ENCODE data around the gene CIB2. TPM values are rescaled to one million over a fixed set of nuclear protein-coding genes. Genes with fewer than 3 reads are reported as not detected.

The CIB2 gene
- total RNA-seq, 1 donor from 2014 or later: 3.7 TPM

DNA sequence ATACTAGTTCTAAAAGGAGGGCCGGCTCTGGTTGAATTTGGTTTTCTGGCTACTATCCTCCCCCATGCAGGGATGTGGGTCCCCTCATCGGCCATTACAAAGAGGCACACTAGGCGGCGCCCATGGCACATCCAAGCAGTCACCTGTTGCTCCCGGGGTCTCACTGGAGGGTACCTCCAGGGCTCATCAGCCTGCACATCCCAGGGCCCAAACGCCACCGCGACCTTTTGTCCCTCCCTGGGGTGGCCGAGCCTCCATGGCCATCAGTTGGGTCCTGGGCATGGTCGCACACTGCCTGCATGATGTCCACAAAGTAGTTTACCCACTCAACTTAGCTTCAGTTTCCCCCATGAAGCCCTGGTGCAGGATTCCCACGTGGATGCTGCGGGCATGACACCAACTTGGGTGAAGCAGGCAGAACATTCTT is 46.2 kb upstream of the CIB2 start:
- no peak for TF ChIP-seq CTCF (IDR thresholded peaks at IDR 0.05)
- CTCF ChIA-PET: interaction anchor here (1.4 to 5.9 kb wide), 5 partner anchors 18 to 64 kb away, joined by 4 to 37 read pairs (median 6); partner anchors contain the start of gene CIB2
- peaks cover 38% of the 10 kb centered on the region for H3K4me1 Mint-ChIP-seq
- no peaks in the 10 kb centered on the region for H3K9me3 Mint-ChIP-seq
- H3K27me3 Mint-ChIP-seq: no peaks in the 10 kb centered on the region
- no peak overlapping the region for H3K4me3 Mint-ChIP-seq
- ATAC-seq (ENCODE audit: low read depth): peak; percentile 40
- intact Hi-C loops (cut with micrococcal nuclease): loop anchor here (10.0 kb wide), 1 partner anchor 183 kb away; no protein-coding TSS in a partner anchor
- no peak for DNase-seq
- POLR2A ChIA-PET: interaction anchor here (2.7 kb wide), 1 partner anchor 29 kb away, joined by 7 read pairs; the partner anchor contains the start of gene IDH3A
- H3K27ac Mint-ChIP-seq: no peak overlapping the region
- H3K36me3 Mint-ChIP-seq (ENCODE audit: low read depth): peaks cover 7% of the 10 kb centered on the region

DNA sequence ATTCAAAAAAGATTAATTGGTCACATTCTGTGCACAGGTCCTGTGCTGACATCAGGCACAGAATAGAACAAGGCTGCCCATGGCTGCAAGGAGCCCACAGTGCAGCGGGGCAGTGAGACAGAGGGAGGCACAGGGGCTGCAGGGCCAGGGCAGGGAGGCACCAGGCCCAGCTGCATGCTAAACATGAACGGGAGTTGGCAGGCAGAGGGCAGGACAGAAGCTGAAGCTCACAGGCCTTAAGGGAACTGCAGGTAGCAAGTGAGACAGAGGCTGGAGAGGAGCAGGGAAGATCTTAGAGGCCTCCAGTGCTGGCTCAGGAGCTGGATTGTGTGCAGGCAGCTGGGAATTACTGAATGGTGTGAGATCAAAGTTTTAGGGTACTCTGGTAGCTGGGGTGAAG is 44.1 kb upstream of the CIB2 start:
- no peak overlapping the region for H3K4me3 Mint-ChIP-seq
- no peaks in the 10 kb centered on the region for H3K27me3 Mint-ChIP-seq
- peak overlapping the region; percentile 95 for H3K27ac Mint-ChIP-seq
- peaks cover 59% of the 10 kb centered on the region for H3K4me1 Mint-ChIP-seq
- intact Hi-C loops (cut with micrococcal nuclease): loop anchor here (10.0 kb wide), 1 partner anchor 181 kb away; no protein-coding TSS in a partner anchor
- ChIA-PET CTCF (interaction anchor here (1.1 to 5.9 kb wide), 3 partner anchors 20 to 44 kb away, joined by 3 to 37 read pairs (median 31); partner anchors contain the start of genes CIB2 and IDH3A), POLR2A (interaction anchor here (6.3 kb wide), 1 partner anchor 26 kb away, joined by 86 read pairs; the partner anchor contains the start of gene IDH3A)
- DNase-seq (no peak), ATAC-seq (ENCODE audit: low read depth) (no peak)
- H3K9me3 Mint-ChIP-seq: no peaks in the 10 kb centered on the region
- no peak for TF ChIP-seq CTCF (IDR thresholded peaks at IDR 0.05)
- peaks cover 14% of the 10 kb centered on the region for H3K36me3 Mint-ChIP-seq (ENCODE audit: low read depth)

DNA sequence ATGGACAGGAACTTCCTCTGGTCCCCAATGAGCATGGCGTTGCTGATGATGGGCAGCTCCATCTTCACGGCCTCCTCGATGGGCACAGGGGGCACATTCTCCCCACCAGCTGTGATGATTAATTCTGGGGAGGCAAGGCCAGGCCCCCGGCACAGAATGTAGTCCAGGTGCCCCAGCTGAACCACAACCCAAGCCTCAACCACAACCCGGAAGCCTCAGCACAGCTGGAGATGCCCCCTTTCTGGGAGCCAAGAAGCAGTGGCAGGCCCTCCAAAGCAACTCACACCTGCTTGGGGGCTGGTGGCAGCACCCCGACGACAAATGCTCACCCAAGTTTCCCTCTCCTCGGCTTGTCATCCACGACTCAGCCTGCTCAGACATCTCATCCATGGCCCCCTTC is 43.2 kb upstream of the CIB2 start:
- no peaks in the 10 kb centered on the region for H3K9me3 Mint-ChIP-seq
- H3K27me3 Mint-ChIP-seq: no peaks in the 10 kb centered on the region
- peak overlapping the region; percentile 95 for H3K27ac Mint-ChIP-seq
- H3K4me3 Mint-ChIP-seq: peak overlapping the region; percentile 46
- DNase-seq (no peak), ATAC-seq (ENCODE audit: low read depth) (peak; percentile 29)
- H3K4me1 Mint-ChIP-seq: peaks cover 68% of the 10 kb centered on the region
- peaks cover 21% of the 10 kb centered on the region for H3K36me3 Mint-ChIP-seq (ENCODE audit: low read depth)
- POLR2A ChIA-PET: interaction anchor here (0.6 to 6.3 kb wide), 4 partner anchors 12 to 112 kb away, joined by 3 to 86 read pairs (median 5); partner anchors contain the start of genes CIB2 and IDH3A
- no peak for TF ChIP-seq CTCF (IDR thresholded peaks at IDR 0.05)
- intact Hi-C loops (cut with micrococcal nuclease): loop anchor here (10.0 kb wide), 1 partner anchor 180 kb away; no protein-coding TSS in a partner anchor
- CTCF ChIA-PET: interaction anchor here (0.7 to 5.9 kb wide), 5 partner anchors 21 to 66 kb away, joined by 3 to 37 read pairs (median 5); partner anchors contain the start of genes CIB2 and IDH3A

GRCh38 chr15:78171864-78172472 is 40.7 kb upstream of the CIB2 start:
- ChIA-PET POLR2A (interaction anchor here (0.6 to 6.3 kb wide), 6 partner anchors 8 to 1491 kb away, joined by 3 to 86 read pairs (median 4); partner anchors contain the start of genes CIB2 and IDH3A), CTCF (interaction anchor here (1.0 to 3.1 kb wide), 4 partner anchors 24 to 63 kb away, joined by 3 to 13 read pairs (median 5); no protein-coding TSS in a partner anchor)
- intact Hi-C loops (cut with micrococcal nuclease): loop anchor here (1.0 to 10.0 kb wide), 4 partner anchors 23 to 177 kb away; partner anchors contain the start of genes CIB2 and IDH3A
- Mint-ChIP-seq H3K4me3 (peak overlapping the region; percentile 77), H3K9me3 (no peaks in the 10 kb centered on the region), H3K4me1 (peaks cover 87% of the 10 kb centered on the region), H3K27me3 (no peaks in the 10 kb centered on the region), H3K27ac (peak overlapping the region; percentile 95), H3K36me3 (ENCODE audit: low read depth) (peaks cover 38% of the 10 kb centered on the region)
- ATAC-seq (ENCODE audit: low read depth) (no peak), DNase-seq (no peak)
- no peak for TF ChIP-seq CTCF (IDR thresholded peaks at IDR 0.05)

All from activated B cell treated with CpG ODN at 0.5 μM for 24 hours (primary cell).